Hindlimb muscle (tissue), 1 donor: ENCODE measurements around the gene TNN. TPM values are rescaled to one million over a fixed set of nuclear protein-coding genes. Genes with fewer than 3 reads are reported as not detected.
"Not testable (repeated sequence)": the region's sequence is repeated elsewhere in the genome, so short reads cannot be mapped to it uniquely, and the experiment has no call there.

Source experiments
- DNase-seq: peaks from one replicate; pipeline ENCODE4 v3.0.0-alpha.2; 2013
- polyA plus RNA-seq: library from polyadenylated mRNA; unstranded; fragments of 120-200 nt; gene quantifications from one replicate; pipeline ENCODE4 v1.2.1, GENCODE V29; 2013; ENCODE audit not compliant: insufficient read length

Gene TNN
- polyA plus RNA-seq, 1 donor, result 4.8 TPM

GRCh38 chr1:175072099-175072951 lies 4.7 kb downstream of the TNN start:
- peak; percentile 91 for DNase-seq

GRCh38 chr1:175073061-175073460 lies 5.4 kb downstream of the TNN start:
- DNase-seq, result no peak

GRCh38 chr1:175073633-175074032 lies 6.0 kb downstream of the TNN start:
- DNase-seq, result no peak

- no peak for DNase-seq
Observed at GRCh38 chr1:175075572-175076568, 8.2 kb downstream of the TNN start.

GRCh38 chr1:175077356-175078030 lies 9.9 kb downstream of the TNN start:
- no peak for DNase-seq

- no peak for DNase-seq
Observed at GRCh38 chr1:175078629-175079028, 11.0 kb downstream of the TNN start.

- no peak for DNase-seq
Observed at GRCh38 chr1:175079338-175079737, 11.7 kb downstream of the TNN start.

GRCh38 chr1:175080030-175080429 lies 12.4 kb downstream of the TNN start:
- no peak for DNase-seq

- no peak for DNase-seq
Observed at GRCh38 chr1:175081983-175082382, 14.3 kb downstream of the TNN start.

GRCh38 chr1:175088525-175088951 lies 20.9 kb downstream of the TNN start:
- DNase-seq, result no peak

- DNase-seq, result no peak
Observed at GRCh38 chr1:175089136-175089718, 21.6 kb downstream of the TNN start.

GRCh38 chr1:175090780-175091179 lies 23.1 kb downstream of the TNN start:
- DNase-seq, result peak; percentile 53

- no peak for DNase-seq
Observed at GRCh38 chr1:175094626-175095025, 27.0 kb downstream of the TNN start.

- no peak for DNase-seq
Observed at GRCh38 chr1:175095069-175095468, 27.4 kb downstream of the TNN start.

- DNase-seq, result no peak
Observed at GRCh38 chr1:175095978-175096607, 28.5 kb downstream of the TNN start.

- no peak for DNase-seq
Observed at GRCh38 chr1:175097361-175097760, 29.7 kb downstream of the TNN start.

GRCh38 chr1:175099916-175100315 lies 32.3 kb downstream of the TNN start:
- no peak for DNase-seq

GRCh38 chr1:175102166-175102565 lies 34.5 kb downstream of the TNN start:
- not testable (repeated sequence) for DNase-seq

GRCh38 chr1:175106536-175106935 lies 38.9 kb downstream of the TNN start:
- not testable (repeated sequence) for DNase-seq

- not testable (repeated sequence) for DNase-seq
Observed at GRCh38 chr1:175108331-175108820, 40.7 kb downstream of the TNN start.

- DNase-seq, result no peak
Observed at GRCh38 chr1:175114996-175115395, 47.4 kb downstream of the TNN start.
